Kidney (tissue), 14 donors: ENCODE data around the gene SNX8. TPM values are rescaled to one million over a fixed set of nuclear protein-coding genes. Genes with fewer than 3 reads are reported as not detected.

Experiments used
- DNase-seq, 5 donors: peaks; one replicate each; pipeline ENCODE4 v3.0.0-alpha.2; 2013 to 2020
- FAIRE-seq: peaks from 2 replicates; lab custom pipeline; 2012; peaks lifted over from hg19 to GRCh38; lab: Jason Lieb, UNC
- H3K27ac ChIP-seq, 2 donors: one replicate each; pipeline ENCODE4 v1.7.0; 2013; ENCODE audit warnings: low read depth in 2 of 2, low read length in 2 of 2, inconsistent platforms in 1 of 2
- H3K27me3 ChIP-seq: one replicate; pipeline ENCODE4 v1.7.1; 2013; ENCODE audit warnings: low read length, inconsistent platforms; ENCODE audit not compliant: control insufficient read depth, insufficient read depth
- H3K36me3 ChIP-seq, 3 donors: one replicate each; pipeline versions ENCODE4 v1.7.0 to v1.7.1; 2013; ENCODE audit warnings: low read length in 3 of 3, control low read depth in 1 of 3, inconsistent platforms in 1 of 3; ENCODE audit not compliant: insufficient read depth in 3 of 3, control insufficient read depth in 2 of 3
- H3K4me1 ChIP-seq, 3 donors: one replicate each; pipeline versions ENCODE4 v1.7.0 to v1.7.1; 2013; ENCODE audit warnings: low read length in 3 of 3, inconsistent platforms in 1 of 3, low read depth in 1 of 3; ENCODE audit not compliant: control insufficient read depth in 2 of 3, insufficient read depth in 2 of 3
- H3K4me3 ChIP-seq, 3 donors: one replicate each; pipeline versions ENCODE4 v1.7.0 to v1.8.1; 2013; ENCODE audit warnings: low read length in 3 of 3, control low read depth in 1 of 3, inconsistent platforms in 1 of 3
- H3K9ac ChIP-seq, 3 donors: one replicate each; pipeline versions ENCODE4 v1.7.0 to v1.7.1; 2013; ENCODE audit warnings: low read length in 3 of 3, control low read depth in 1 of 3, inconsistent platforms in 1 of 3
- H3K9me3 ChIP-seq, 3 donors: one replicate each; pipeline versions ENCODE4 v1.7.0 to v1.7.1; 2013; ENCODE audit warnings: low read length in 3 of 3, control low read depth in 1 of 3, inconsistent platforms in 1 of 3; ENCODE audit not compliant: control insufficient read depth in 2 of 3, insufficient read depth in 1 of 3
- intact Hi-C: fragments of 100-400 bp; cut with DNase I; formaldehyde crosslinking; loops from one replicate; pipeline ENCODE4 v1.11.1; 2022
- polyA plus RNA-seq: library from polyadenylated mRNA; stranded (reverse); fragments of 350-450 nt; fragmentation: Illumina TruSeq; extraction: RNeasy Lipid Tissue Mini Kit (QIAGEN cat#74804); gene quantifications from one replicate; pipeline ENCODE4 v1.2.3, GENCODE V29; 2014; ENCODE audit warnings: low read depth, low replicate concordance; ENCODE audit not compliant: insufficient read depth
- total RNA-seq: library from RNA; stranded (reverse); fragmentation: NEBNext Ultra II Directional; extraction: Animal tissue kit (Norgen Biotek cat#: 25700); gene quantifications from one replicate; pipeline ENCODE4 v1.2.1, GENCODE V29; 2021
- TF ChIP-seq, protein P1 (sequence below): IDR thresholded peaks from 3 replicates; pipeline ENCODE4 v1.5.1; 2012; ENCODE audit warnings: mild to moderate bottlenecking, moderate library complexity, borderline replicate concordance; ENCODE audit not compliant: insufficient read depth; ENCODE audit errors: extremely low read depth
- donor health status: control.
- donor health status: control.
- donor health status: control.
- donor health status: control.
- donor health status: control.
- donor health status: DM: yes; HTN: yes; CAD: no.
- donor health status: Normal renal cell carcinoma (clear cell type).

SNX8 gene
- total and polyA plus RNA-seq, 2 donors from 2014 or later = 28.7 to 38.6 TPM

DNA sequence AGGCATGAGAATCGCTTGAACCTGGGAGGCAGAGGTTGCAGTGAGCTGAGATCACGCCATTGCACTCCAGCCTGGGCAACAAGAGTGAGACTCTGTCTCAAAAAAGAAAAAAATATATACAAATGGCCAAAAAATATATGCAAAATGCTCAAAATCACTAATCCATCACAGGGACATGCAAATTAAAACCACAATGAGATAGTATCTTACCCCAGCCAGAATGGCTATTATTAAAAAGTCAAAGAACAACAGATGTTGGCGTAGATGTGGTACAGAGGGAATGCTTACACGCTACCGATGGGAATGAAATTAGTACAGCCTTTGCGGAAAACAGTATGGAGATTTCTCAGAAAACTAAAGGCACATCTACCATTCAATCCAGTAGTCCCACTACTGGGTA is 17.4 kb downstream of the SNX8 start:
- Histone ChIP-seq H3K27ac (no peak overlapping the region), H3K27me3 (no peaks in the 10 kb centered on the region)
- DNase-seq = no peak

DNA sequence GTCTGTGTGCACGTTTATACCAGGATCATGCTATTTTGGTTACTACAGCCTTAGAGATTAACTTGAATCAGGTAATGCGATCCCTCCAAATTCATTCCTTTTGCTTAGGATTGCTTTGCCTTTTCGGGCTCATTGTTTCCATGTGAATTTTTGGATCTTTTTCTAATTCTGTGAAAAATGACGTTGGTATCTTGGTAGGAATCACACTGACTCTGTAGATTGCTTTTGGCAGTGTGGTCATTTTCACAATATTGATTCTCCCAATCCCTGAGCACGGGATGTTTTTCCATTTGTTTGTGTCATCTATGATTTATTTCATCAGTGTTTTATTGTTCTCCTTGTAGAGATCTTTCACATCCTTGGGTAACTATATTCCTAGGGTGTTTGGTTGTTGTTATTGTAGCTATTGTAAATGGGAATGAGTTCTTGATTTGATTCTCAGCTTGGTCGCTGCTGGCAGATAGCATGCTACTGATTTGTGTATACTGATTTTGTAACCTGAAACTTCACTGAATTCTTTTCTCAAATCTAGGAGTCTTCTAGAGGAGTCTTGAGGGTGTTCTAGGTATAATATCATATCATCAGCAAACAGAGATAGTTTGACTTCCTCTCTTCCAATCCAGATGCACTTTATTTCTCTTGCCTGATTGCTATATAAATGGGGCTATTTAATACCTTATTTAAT is 18.2 kb downstream of the SNX8 start:
- Histone ChIP-seq H3K36me3 (no peaks in the 10 kb centered on the region), H3K9ac (no peak overlapping the region), H3K4me3 (no peak overlapping the region), H3K4me1 (no peaks in the 10 kb centered on the region), H3K27ac (no peak overlapping the region), H3K27me3 (no peaks in the 10 kb centered on the region), H3K9me3 (no peaks in the 10 kb centered on the region)
- intact Hi-C loops = no loop called here
- TF ChIP-seq, protein P1, sequence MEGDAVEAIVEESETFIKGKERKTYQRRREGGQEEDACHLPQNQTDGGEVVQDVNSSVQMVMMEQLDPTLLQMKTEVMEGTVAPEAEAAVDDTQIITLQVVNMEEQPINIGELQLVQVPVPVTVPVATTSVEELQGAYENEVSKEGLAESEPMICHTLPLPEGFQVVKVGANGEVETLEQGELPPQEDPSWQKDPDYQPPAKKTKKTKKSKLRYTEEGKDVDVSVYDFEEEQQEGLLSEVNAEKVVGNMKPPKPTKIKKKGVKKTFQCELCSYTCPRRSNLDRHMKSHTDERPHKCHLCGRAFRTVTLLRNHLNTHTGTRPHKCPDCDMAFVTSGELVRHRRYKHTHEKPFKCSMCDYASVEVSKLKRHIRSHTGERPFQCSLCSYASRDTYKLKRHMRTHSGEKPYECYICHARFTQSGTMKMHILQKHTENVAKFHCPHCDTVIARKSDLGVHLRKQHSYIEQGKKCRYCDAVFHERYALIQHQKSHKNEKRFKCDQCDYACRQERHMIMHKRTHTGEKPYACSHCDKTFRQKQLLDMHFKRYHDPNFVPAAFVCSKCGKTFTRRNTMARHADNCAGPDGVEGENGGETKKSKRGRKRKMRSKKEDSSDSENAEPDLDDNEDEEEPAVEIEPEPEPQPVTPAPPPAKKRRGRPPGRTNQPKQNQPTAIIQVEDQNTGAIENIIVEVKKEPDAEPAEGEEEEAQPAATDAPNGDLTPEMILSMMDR = no peak
- DNase-seq (peak in 2 of 5 donors; percentile 12 to 24), FAIRE-seq (no peak)

More for the DNA sequence above, 17.4 kb downstream of the SNX8 start:
- FAIRE-seq = no peak
- intact Hi-C loops = no loop called here
- no peak overlapping the region for H3K4me3 ChIP-seq
- no peaks in the 10 kb centered on the region for H3K9me3 ChIP-seq
- H3K4me1 ChIP-seq = no peaks in the 10 kb centered on the region
- H3K9ac ChIP-seq = no peak overlapping the region
- no peaks in the 10 kb centered on the region for H3K36me3 ChIP-seq
- TF ChIP-seq, protein P1 = no peak

DNA sequence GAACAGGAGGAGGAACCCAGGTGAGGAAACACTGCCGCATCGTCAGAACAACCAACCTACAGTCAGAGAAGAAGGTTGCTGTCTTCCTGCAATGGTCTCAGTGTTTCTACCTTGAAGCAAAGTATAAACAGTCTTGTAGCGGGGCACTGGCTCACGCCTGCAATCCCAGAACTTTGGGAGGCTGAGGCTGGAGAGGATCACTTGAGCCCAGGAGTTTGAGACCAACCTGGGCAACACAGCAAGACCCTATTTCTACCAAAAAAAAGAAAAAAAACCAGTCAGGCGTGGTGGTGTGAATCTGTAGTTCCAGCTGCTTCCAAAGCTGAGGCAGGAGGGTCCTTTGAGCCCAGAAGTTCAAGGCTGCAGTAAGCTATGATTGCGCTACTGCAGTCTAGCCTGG is 23.4 kb downstream of the SNX8 start:
- Histone ChIP-seq H3K27me3 (no peaks in the 10 kb centered on the region), H3K4me1 (no peaks in the 10 kb centered on the region), H3K36me3 (no peaks in the 10 kb centered on the region), H3K9me3 (no peaks in the 10 kb centered on the region), H3K4me3 (no peak overlapping the region), H3K27ac (no peak overlapping the region), H3K9ac (no peak overlapping the region)
- DNase-seq (peak in 1 of 5 donors; percentile 11), FAIRE-seq (no peak)
- intact Hi-C loops = no loop called here
- TF ChIP-seq, protein P1 = no peak
